HG02610 (cell line): Measurements from ENCODE around the gene CRY1.

Source experiments
- ATAC-seq: cut with Tn5 transposase; IDR thresholded peaks from one replicate; pipeline ENCODE4 v1.9.1; 2021; ENCODE audit warnings: mild to moderate bottlenecking, moderate library complexity; ENCODE audit not compliant: unreplicated experiment

CRY1 gene

DNA sequence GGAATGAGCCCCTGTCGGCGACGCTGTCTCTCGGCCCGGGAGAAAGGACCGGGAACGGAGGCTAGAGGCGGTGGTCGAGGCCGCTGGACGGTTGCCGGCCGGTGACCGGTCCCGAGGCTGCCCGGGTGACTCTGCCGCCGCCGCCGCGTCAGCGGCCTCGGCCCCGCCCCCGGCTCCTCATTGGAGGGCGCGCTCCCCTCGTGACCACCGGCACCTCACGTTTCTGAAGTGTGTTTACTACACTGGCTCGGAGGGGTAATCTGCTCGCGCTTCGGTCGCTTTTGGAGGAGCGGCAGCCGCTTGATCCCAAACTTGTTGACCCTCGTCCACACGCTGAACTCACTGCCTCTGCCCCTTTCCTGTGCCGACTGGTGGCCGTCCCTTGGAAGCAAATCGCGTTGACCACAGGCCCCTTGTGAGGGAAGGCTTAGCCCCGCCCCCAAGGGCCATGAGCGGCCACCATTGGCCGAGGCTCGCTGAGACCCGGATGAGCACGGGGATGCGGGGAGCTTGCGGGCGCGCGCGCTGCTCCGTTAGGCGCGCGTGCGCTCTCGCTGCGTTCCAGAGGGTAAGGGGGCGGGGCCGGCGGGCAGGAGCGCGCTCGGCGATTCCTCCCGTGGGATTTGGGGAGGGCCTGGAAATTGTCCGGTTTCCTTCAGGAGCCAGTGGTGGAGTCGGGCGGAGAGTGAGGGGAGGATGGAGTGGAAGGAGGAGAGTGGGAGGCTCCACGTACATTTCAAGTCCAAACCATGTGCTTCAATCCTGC lies at the start of gene CRY1:
Gene CRY1, minus strand, starts transcription at position 133 of the 766 bp plus-strand sequence. CDS start 588 bp downstream, outside the sequence.
- peak; percentile 83 for ATAC-seq

DNA sequence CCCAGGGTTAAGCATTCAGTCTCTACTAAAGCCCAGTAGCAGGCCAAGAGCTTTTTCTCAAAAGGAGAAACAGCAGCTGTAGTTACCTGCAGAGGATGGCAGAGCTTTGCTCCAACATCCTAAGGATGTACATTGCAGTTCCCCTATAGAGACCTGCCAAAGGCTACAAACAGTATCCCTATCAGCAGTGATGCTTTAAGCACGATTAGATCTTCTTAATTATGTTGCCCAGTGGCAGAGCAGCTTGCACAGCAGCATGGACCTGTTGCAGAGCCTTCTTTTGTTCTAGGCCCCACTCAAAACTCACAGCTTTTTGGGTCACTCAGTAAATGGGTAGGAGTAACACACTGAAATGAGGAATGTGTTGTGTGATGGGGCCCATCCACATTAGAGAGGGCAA lies 46.4 kb upstream of the CRY1 start:
- ATAC-seq: no peak

DNA sequence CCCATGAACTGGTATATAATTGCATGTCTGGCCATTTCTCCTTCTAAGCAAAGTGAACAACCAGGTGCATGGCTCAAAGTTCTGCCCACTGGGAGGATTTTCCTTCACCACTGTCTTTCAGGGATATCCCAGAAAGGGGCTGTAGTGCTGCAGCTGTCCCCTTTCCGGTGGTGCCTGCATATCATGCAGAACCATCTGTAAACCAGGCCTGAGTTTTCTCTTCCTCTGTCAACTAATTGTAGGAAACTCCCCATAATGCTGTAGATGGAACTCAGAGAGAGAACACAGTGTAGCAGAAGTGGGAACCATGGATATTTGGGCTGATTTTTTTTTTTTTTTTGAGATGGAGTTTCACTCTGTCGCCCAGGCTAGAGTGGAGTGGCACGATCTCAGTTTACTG lies 45.6 kb upstream of the CRY1 start:
- no peak for ATAC-seq

DNA sequence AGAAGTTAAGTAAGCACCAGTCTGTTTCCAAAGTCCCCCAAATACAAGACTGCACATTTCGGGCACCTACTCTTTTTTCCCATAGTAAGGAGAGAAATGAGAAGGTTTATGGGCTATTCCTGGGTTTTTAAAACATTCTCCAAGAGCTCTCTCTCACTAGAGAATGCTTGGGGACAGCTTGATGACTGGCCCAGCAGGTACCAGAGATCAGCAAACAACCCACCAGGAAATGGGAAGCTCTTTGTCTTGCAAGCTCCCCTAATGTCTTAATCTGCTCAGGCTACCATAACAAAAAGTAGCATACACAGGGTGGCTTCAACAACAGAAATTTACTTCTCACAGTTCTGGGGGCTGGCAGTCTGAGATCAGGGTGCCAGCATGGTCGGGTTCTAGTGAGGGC lies 41.8 kb upstream of the CRY1 start:
- ATAC-seq: no peak

DNA sequence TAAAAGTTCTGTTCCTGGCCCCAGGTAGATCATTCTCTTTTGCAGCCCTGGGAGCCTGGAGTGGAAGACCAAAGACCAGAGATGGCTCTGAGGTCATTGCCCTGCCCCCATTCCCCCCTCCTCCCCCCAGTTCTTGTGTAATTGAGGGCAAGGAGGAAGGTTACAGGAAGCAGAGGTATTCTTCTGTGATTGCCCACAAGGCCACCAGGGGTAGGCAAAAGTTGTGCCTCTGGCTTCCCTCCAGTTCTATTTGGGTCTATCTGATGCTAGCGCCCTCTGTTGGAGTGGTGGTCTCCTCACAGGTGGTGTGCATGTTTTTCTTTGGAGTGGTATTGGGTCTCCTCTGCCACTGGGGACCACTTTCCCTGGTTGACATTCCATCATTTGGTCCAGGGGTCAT lies 41.2 kb upstream of the CRY1 start:
- ATAC-seq: no peak

DNA sequence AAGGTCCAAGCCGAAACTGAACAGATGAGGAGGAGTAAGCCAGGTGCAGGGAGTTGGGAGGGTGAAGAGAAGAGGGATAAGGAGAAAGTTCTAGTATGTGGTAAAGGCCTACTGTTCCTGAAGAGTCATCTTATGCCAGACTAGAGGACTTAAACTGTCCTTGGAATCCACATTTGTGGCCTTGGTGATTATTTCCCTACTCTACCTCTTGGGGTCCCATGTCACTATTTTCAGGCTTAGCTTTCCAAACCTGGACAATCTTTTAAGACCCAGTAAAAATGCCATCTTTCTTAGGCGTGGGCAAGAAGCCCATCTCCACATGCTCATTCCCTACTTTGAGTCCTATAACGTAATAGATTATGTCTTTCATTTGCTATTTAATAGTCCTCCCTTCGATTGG lies 40.1 kb upstream of the CRY1 start:
- no peak for ATAC-seq

DNA sequence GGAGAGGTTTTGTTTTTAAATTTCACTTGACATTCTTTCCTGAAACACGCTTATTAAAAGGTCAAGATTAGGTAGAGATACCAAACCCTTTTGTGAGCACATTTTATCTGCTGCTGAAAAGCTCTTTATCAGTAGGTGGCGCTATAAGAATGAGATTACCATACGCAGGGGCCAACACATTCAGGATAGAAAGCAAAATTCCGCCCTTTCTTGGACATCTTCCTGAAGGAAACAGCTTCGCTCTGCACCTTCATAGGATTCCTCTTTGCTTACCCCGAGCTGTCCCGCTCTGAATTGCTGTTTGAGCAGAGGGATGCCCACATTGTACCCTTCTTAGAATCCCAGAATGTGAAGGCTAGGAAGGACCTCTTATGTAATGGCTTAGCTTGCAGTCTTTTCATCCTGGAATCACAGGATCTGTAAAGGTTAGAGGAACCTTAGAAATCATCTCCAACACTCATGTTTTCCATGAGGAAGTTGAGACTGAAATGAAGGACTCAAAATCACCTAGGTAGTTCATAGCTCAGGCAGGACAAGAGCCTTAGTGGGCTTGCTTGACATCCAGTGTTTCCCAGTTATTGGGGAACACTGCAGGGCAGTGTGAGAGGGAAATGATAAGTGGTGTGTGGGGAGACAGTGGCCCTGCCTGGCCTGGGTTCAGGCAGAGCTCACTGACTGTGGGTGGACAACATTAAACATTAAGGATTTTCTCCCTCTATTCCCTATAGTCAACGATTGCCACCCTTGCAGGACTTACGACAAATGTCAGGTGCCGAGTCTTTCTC lies 38.7 kb upstream of the CRY1 start:
- no peak for ATAC-seq

DNA sequence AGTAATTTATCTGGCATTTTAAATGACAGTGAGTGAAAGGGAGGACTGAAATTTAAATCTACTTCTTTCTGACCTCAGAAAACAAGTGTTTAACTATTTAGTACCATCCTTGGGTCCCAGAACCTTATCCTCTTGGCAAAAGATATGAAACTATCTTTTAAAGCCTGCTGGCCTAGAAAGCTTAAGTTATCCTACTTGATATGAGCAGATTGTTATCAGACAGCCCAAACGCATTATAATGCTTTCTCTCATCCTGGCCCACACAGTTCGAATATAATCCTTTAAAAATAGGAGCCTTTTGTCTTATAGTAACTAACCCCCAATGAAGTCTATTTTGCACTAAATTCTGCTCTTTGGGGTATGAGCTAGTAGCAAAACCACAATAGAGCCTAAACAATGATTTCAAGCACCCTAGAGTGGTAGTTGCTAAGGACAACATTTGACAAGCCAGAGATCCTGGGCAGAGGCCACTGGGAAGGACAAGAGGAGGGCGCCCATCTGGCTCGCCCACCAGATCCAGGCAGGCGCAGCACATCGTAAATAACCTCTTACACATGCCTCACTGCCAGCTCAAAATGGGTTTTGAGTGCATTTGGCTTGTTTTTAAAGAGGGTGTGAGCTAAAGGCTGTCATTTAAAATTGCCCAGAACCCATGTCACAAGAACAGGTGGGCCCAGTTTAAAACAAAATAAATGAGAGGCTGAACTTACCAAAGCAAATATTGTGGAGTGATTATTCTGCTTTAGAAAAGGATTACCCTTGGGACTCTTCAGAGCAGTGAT lies 37.7 kb upstream of the CRY1 start:
- no peak for ATAC-seq

DNA sequence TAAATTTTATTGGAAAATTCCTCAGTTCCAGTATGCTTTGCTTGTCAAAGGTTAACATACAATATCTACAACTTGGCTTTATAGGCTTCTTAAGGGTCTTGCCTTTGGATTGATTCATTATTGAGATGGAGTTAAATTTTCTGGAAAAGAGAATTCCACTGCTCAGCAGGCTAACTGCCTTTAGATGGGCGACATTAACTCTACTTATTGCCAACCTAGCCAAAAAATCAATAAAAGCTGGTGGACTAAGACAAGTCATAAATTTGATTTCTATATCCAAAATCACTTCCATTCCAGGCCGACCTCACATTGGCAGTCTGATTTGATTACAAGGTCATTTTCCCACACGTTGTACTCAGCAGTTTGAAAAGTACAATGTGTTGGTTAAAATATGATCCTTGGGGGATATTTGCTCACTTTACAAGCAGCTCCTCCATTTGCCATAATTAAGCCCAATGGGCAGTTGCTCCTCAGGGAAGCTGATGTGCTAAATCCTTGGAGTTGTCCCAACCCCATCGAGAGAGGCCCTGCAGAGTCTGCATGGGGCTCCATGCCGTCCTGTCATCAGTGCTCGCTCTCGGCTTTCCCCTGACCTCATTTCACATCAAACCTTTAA lies 36.1 kb upstream of the CRY1 start:
- no peak for ATAC-seq

DNA sequence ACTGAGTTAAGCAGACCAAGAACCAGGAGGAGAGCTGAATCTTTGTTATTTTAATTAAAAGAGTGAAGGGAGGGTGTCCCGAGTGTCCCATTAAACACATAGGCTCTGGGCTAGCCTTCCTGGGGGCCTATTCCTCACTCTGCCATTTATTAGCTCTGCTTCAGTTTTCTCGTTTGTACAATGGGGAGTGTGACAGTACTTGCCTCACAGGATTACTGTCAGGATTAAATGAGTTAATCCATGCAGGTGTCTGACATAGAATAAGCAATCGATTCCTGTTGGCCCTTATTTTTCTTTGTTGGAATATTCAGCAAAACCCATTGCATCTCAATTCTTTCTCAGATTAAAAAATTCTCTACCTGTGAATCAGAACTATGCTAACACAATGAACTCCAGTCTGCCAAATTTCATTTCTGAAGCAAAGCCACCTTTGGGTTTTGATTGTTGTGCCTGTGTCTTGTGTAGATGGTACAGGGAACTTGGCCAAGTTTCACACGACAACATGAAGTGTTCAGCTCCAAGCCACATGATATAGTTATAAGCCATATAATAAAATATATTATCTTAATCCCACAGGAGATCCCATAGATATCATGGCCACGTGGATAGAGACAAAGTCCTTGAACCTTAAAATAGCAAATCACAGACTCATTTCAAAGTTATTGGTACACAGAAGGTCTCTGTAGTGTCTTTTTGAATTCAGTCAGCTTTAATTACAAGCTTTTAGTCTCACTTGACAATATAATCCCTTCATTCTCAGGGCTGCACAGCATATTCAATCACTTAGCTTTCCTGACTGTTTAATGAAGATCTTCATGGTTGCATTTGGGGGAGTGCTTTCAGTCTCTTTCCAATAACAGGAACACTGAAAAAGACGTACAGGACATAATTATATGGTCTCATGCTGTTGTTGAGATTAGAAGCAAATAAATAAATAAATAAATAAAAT lies 34.4 kb upstream of the CRY1 start:
- ATAC-seq: no peak

DNA sequence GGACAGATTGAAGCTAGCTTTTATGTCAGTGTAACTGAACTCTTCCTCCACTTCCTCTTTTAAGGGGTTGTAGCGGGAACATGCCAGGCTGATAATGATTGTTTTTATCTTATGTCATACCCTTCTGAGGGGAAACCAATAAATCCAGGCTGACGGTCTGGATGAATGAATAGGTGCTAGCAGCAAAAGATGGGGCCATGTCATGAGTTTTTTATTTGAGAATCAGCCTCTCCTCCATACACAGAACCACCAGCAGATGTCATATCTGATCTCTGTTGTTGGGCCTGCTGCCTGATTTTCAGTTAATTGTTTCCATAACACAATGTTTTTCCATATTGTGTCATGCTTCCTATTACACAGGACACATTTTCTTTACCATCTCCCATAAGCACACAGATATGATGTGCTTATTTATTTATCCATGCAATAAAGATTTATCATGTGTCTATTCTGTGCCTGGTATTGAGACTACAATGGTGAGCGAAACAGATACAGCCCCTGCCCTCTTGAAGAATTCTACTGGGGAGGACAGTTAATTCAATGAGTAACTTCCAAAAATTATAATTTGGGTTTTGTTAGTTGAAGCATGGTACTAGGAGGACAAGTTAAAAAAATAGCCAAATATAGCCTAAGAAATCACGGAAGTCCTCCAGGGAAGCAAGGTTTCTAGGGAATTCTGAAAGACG lies 33.6 kb upstream of the CRY1 start:
- ATAC-seq: no peak

DNA sequence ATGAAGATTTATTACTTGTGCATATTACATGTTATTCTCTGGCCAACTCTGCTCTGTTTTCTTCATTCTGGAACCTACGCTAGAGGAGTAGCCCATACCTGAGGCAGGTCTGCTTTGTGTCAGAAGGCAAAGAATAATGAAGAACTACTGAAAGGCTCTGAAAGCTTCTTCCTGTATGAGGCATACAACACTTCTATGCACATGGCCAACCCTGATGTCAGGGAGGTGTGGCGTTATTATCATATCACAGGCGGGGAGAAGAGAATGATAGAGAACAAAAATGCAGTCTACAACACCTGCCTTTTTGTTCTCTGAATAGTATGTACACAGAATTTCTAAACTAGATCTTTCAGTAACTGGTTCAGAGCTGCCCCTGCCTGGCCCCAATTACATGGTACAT lies 32.5 kb upstream of the CRY1 start:
- ATAC-seq: no peak

DNA sequence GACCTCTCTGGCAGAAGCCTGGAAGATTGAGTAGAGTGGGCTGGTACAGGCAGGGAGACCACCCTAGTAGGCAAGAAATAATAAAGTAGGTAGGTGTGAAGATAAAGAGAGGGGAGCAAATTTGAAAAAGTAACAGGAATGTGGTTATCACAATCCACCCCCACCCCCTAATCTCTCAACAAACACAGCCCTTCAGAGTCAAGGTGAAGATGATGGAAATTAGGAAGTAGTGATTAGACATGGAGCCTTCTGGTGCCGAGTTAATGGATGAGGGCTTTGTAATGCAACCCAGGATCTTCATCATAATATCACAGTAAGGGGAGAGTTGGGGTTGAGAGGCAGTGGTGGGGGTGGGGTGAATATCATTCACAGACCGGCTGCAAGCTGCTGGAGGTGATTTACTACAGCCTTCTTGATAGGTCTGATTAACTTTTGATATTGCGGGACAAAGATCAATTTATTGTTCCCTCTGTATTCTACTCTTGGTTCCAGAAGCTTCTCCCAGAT lies 29.2 kb upstream of the CRY1 start:
- ATAC-seq: no peak

DNA sequence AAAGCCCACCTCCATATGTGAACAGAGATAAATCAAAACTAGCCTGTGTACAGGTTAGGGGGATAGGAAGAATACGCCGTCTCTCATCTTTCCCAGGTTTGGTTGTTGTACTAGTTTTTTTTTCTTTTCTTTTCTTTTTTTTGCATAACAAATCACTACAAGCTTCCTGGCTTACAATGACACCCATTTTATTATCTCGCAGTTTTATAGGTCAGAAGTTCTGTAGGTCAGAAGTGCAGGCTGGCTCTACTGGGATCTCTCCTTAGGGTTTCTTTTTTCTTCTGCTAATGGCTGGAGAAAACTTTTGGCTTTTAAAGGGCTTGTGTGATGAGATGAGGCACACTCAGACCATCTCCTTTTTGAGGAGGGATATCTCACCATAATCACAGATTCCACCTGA lies 25.7 kb upstream of the CRY1 start:
- no peak for ATAC-seq

DNA sequence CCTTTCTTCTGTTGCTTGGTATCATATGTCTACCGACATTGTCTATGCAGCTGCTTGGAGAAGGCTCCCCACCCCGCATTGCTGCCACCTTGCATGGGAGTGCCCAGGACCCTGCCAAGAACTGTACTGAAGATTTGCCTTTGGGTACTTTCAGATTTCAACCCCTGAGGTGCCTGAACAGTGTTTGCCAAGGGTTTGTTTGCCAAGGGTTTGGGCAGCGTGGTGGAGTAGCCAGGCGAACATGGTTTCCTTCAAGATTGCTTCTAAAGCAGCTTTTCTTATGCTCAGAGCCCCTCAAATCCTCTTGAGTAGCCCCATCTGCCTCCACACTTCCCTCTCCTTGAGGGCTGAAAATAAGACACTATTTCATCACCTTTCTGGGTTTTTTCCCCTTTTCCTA lies 25.3 kb upstream of the CRY1 start:
- ATAC-seq: no peak

DNA sequence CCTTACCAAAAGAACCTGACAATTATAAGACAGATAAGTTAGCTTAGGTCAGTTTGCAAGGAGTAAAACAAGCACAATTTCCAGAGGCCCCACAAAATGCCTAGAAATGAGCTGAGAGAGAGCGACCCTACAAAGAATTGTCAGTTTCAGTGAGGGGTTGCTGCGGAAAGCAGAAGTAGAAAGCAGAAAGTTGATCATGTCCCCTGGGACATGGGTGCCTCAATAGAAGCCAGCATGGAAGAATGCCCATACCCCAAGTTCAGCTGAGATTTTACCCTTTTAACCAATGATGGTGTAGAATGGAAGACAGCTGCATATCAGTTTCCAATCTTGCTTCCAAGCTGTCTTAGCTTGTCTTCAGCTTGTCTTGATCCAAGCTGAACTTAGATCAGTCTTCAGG lies 21.8 kb upstream of the CRY1 start:
- no peak for ATAC-seq

DNA sequence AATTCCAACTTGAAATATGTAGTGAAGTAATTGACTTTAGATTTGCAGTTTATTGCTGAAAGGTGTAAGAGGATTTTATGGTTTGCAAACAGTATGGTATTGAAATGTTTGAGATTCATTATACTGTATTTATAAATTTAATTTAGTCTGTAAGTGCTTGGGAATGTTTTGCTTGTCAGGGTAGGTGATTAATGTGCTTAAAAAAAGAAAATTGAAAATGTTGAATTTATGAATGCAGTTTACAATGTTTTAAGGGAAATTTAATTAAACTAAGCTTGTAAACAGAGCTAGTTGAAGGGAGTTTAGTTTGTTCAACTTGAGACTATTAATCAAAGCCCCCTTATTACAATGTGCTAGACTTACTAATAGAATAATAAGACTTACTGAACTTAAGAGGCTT lies 18.0 kb upstream of the CRY1 start:
- ATAC-seq: no peak

DNA sequence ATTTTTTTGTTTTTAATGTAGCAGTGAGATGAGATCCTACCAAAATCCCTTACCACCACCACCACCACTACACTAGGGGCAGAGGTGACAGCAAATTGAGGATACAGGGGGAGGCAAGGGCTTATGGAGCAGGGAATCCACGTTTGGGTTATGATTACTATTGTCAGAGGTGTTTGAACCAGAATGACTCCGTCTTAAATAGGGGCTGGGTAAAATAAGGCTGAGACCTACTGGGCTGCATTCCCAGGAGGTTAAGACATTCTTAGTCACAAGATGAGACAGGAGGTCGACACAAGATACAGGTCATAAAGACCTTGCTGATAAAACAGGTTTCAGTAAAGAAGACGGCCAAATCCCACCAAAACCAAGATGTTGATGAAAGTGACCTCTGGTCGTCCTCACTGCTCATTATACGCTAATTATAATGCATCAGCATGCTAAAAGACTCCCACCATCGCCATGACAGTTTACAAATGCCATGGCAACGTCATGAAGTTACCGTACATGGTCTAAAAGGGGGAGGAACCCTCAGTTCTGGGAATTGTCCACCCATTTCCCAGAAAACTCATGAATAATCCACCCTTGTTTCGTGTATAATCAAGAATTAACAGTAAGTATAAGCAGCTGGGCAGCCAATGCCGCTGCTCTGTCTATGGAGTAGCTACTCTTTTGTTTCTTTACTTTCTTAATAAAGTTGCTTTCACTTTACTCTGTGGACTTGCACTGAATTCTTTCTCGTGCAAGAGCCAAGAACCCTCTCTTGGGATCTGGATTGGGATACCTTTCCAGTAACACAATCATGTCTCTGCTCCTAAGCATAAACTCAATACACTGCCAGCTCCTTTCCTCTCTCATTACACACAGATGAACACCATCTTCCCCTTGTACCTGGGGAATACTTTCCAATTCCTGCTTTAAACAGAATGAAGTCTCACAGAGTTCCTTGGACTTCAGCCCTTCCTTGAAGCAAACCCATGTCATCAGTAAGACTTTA lies 16.7 kb upstream of the CRY1 start:
- no peak for ATAC-seq
